IMR-90 (cell line): Measurements from ENCODE around the gene MRPL40. TPM values are rescaled to one million over a fixed set of nuclear protein-coding genes. Genes with fewer than 3 reads are reported as not detected.

Source experiments
- ATAC-seq: fragments of 200-7000 bp; cut with Tn5 transposase; 2 replicates; pipeline ENCODE4 v1.9.1; 2020; ENCODE audit warnings: low read depth, mild to moderate bottlenecking, moderate library complexity
- BruUV-seq: library from RNA; stranded (reverse); fragments of 400-500 nt; replicated peaks from 2 replicates; lab custom pipeline; 2021; lab: Mats Ljungman, UMichigan
- CTCF ChIA-PET: fragments of 300-600 bp; formaldehyde crosslinking; extraction: SDS; loops from one replicate; lab custom pipeline; 2021; ENCODE audit warnings: antibody characterized with exemption; lab: Yijun Ruan, JAX
- POLR2A ChIA-PET: fragments of 300-600 bp; sonication (Branson Sonifier 250); formaldehyde crosslinking; loops from one replicate; lab custom pipeline; 2022; ENCODE audit warnings: antibody characterized with exemption; ENCODE audit not compliant: unreplicated experiment; lab: Charles Lee
- DNase-seq: peaks from one replicate; pipeline ENCODE4 v3.0.0; 2013
- H2AFZ ChIP-seq: replicated peaks from 2 replicates; pipeline ENCODE3; 2013; ENCODE audit warnings: low read length, mild to moderate bottlenecking; ENCODE audit not compliant: poor library complexity
- H2AK5ac ChIP-seq: 2 replicates; pipeline ENCODE4 v1.6.1; 2013; ENCODE audit warnings: low read depth, low read length, inconsistent platforms
- H2AK9ac ChIP-seq: replicated peaks from 2 replicates; pipeline ENCODE3; 2013; ENCODE audit warnings: mild to moderate bottlenecking, low read depth, low read length, moderate library complexity; ENCODE audit not compliant: poor library complexity
- H2BK120ac ChIP-seq: 2 replicates; pipeline ENCODE4 v1.6.1; 2013; ENCODE audit warnings: low read depth, low read length, inconsistent platforms
- H2BK15ac ChIP-seq: 3 replicates; pipeline ENCODE4 v1.6.1; 2013; ENCODE audit warnings: low read depth, low read length, inconsistent platforms
- H2BK20ac ChIP-seq: 2 replicates; pipeline ENCODE4 v1.6.1; 2013; ENCODE audit warnings: low read depth, mild to moderate bottlenecking, inconsistent platforms, low read length, moderate library complexity
- H2BK5ac ChIP-seq: 2 replicates; pipeline ENCODE4 v1.6.1; 2013; ENCODE audit warnings: mild to moderate bottlenecking, low read depth, low read length, inconsistent platforms; ENCODE audit not compliant: poor library complexity, severe bottlenecking
- H3K14ac ChIP-seq: replicated peaks from 2 replicates; pipeline ENCODE4 v1.6.1; 2013; ENCODE audit warnings: low read depth, low read length, inconsistent platforms
- H3K18ac ChIP-seq: 2 replicates; pipeline ENCODE4 v1.6.1; 2013; ENCODE audit warnings: low read depth, low read length, control low read depth
- H3K23ac ChIP-seq: 2 replicates; pipeline ENCODE4 v1.6.1; 2013; ENCODE audit warnings: low read depth, low read length, inconsistent platforms
- H3K27ac ChIP-seq: 2 replicates; pipeline ENCODE4 v1.5.1; 2013; ENCODE audit warnings: mild to moderate bottlenecking, control low read depth, low read length; ENCODE audit not compliant: insufficient read depth
- H3K27me3 ChIP-seq: 2 replicates; pipeline ENCODE4 v1.6.1; 2013; ENCODE audit warnings: low read length; ENCODE audit not compliant: control insufficient read depth, insufficient read depth
- H3K36me3 ChIP-seq: 2 replicates; pipeline ENCODE4 v1.6.1; 2013; ENCODE audit warnings: low read length, mixed read lengths; ENCODE audit not compliant: control insufficient read depth, insufficient read depth
- H3K4ac ChIP-seq: 2 replicates; pipeline ENCODE4 v1.6.1; 2013; ENCODE audit warnings: low read depth, low read length, inconsistent platforms
- H3K4me1 ChIP-seq: 2 replicates; pipeline ENCODE4 v1.6.1; 2013; ENCODE audit warnings: low read length, mixed read lengths; ENCODE audit not compliant: control insufficient read depth, insufficient read depth
- H3K4me2 ChIP-seq: 2 replicates; pipeline ENCODE4 v1.6.1; 2013; ENCODE audit warnings: low read depth, mild to moderate bottlenecking, control low read depth, low read length, moderate library complexity
- H3K4me3 ChIP-seq: 2 replicates; pipeline ENCODE4 v1.5.1; 2013; ENCODE audit warnings: low read depth, mild to moderate bottlenecking, control low read depth, low read length, moderate library complexity; ENCODE audit not compliant: insufficient read depth
- H3K56ac ChIP-seq: 2 replicates; pipeline ENCODE4 v1.6.1; 2013; ENCODE audit warnings: low read length, inconsistent platforms; ENCODE audit not compliant: insufficient read depth; ENCODE audit errors: extremely low read depth
- H3K79me1 ChIP-seq, 2 experiments: 2 replicates each; pipeline ENCODE4 v1.6.1; 2013; ENCODE audit warnings: low read length in 2 of 2, inconsistent platforms in 1 of 2, low read depth in 1 of 2
- H3K9ac ChIP-seq: 2 replicates; pipeline ENCODE4 v1.6.1; 2013; ENCODE audit warnings: low read depth, low read length, control low read depth
- H3K9me1 ChIP-seq: 2 replicates; pipeline ENCODE4 v1.6.1; 2013; ENCODE audit warnings: low read length, inconsistent platforms; ENCODE audit not compliant: insufficient read depth
- H3K9me3 ChIP-seq: 2 replicates; pipeline ENCODE4 v1.6.1; 2013; ENCODE audit warnings: low read length; ENCODE audit not compliant: control insufficient read depth, insufficient read depth
- H4K20me1 ChIP-seq: 2 replicates; pipeline ENCODE4 v1.6.1; 2013; ENCODE audit warnings: low read length, inconsistent platforms; ENCODE audit not compliant: insufficient read depth
- H4K5ac ChIP-seq: 2 replicates; pipeline ENCODE4 v1.6.1; 2013; ENCODE audit warnings: mild to moderate bottlenecking, low read depth, low read length, control low read depth
- H4K8ac ChIP-seq, 2 experiments: 2 replicates each; pipeline ENCODE4 v1.6.1; 2013; ENCODE audit warnings: low read depth in 2 of 2, low read length in 2 of 2, control low read depth in 1 of 2, inconsistent platforms in 1 of 2
- H4K91ac ChIP-seq: 2 replicates; pipeline ENCODE4 v1.6.1; 2013; ENCODE audit warnings: low read depth, low read length, inconsistent platforms; ENCODE audit not compliant: insufficient read depth
- CEBPB ChIP-seq: IDR thresholded peaks from 2 replicates; pipeline ENCODE4 v1.6.1; 2012; ENCODE audit warnings: low read depth, low read length, improper control_type of control experiment
- CHD1 ChIP-seq: IDR thresholded peaks from 2 replicates; pipeline ENCODE4 v1.6.1; 2012; ENCODE audit warnings: low read depth, low read length, improper control_type of control experiment
- CTCF ChIP-seq: conservative IDR thresholded peaks from 2 replicates; pipeline ENCODE4 v1.5.1; 2012; ENCODE audit warnings: mild to moderate bottlenecking, low read depth, low read length, improper control_type of control experiment
- FOS ChIP-seq: fragments of 150-350 bp; IDR thresholded peaks from 2 replicates; pipeline ENCODE4 v1.6.1; 2016; ENCODE audit warnings: low read depth, low read length
- MAFK ChIP-seq: IDR thresholded peaks from 2 replicates; pipeline ENCODE4 v1.6.1; 2012; ENCODE audit warnings: low read depth, low read length, improper control_type of control experiment
- MXI1 ChIP-seq: IDR thresholded peaks from 2 replicates; pipeline ENCODE4 v1.6.1; 2012; ENCODE audit warnings: low read depth, mild to moderate bottlenecking, low read length, moderate library complexity, borderline replicate concordance
- NFE2L2 ChIP-seq: fragments of 150-350 bp; IDR thresholded peaks from 2 replicates; pipeline ENCODE4 v1.6.1; 2016; ENCODE audit warnings: low read depth, mild to moderate bottlenecking, low read length
- POLR2A ChIP-seq: IDR thresholded peaks from 2 replicates; pipeline ENCODE4 v1.6.1; 2012; ENCODE audit warnings: mild to moderate bottlenecking, low read depth, low read length
- RAD21 ChIP-seq: IDR thresholded peaks from 2 replicates; pipeline ENCODE4 v1.6.1; 2012; ENCODE audit warnings: low read length, improper control_type of control experiment
- RCOR1 ChIP-seq: IDR thresholded peaks from 2 replicates; pipeline ENCODE4 v1.6.1; 2012; ENCODE audit warnings: mild to moderate bottlenecking, low read length, improper control_type of control experiment; ENCODE audit not compliant: insufficient replicate concordance
- SMC3 ChIP-seq: fragments of 150-350 bp; IDR thresholded peaks from 2 replicates; pipeline ENCODE4 v1.6.1; 2016; ENCODE audit warnings: low read depth, mild to moderate bottlenecking, antibody characterized with exemption, low read length, moderate library complexity
- USF2 ChIP-seq: fragments of 150-350 bp; IDR thresholded peaks from 2 replicates; pipeline ENCODE4 v1.6.1; 2017; ENCODE audit warnings: mild to moderate bottlenecking, antibody characterized with exemption, low read length, low read depth
- WGBS, 2 experiments: methylation state at CpG; one replicate each; pipeline versions ENCODE4 v1.1.5 to v1.1.7; 2013; ENCODE audit warnings: missing lambda C conversion rate in 2 of 2; ENCODE audit not compliant: insufficient read length in 1 of 2; ENCODE audit errors: extremely low coverage in 2 of 2; 5-methylcytosine and 5-hydroxymethylcytosine counted together
- dilution Hi-C: fragments of 300-500 bp; cut with HindIII; formaldehyde crosslinking; loops from one replicate; pipeline ENCODE4 v1.14.3; 2018; ENCODE audit warnings: low sequenced_read_pairs; ENCODE audit not compliant: unreplicated experiment
- in situ Hi-C: fragments of 300-500 bp; cut with MboI; formaldehyde crosslinking; loops from 3 replicates; pipeline ENCODE4 v1.14.3; 2019; ENCODE audit warnings: low sequenced_read_pairs, inconsistent platforms, mixed read lengths
- intact Hi-C: fragments of 100-400 bp; cut with micrococcal nuclease; formaldehyde crosslinking; loops from 2 replicates; pipeline ENCODE4 v1.10.0; 2022
- polyA plus RNA-seq, 3 experiments: library from polyadenylated mRNA; depleted of rRNA; stranded (reverse); fragments of >200 nt; gene quantifications; 2 replicates each; pipeline ENCODE4 v1.2.3, GENCODE V29; 2012; ENCODE audit warnings: low replicate concordance in 1 of 3
- total RNA-seq: library from RNA; depleted of rRNA; stranded (reverse); fragments of >200 nt; gene quantifications from 2 replicates; pipeline ENCODE4 v1.2.3, GENCODE V29; 2012

MRPL40 gene
- total and polyA plus RNA-seq, 2 of the 4 experiments (the other 2 are of a cell fraction) = 36.7 to 37.5 TPM

- intact Hi-C loops = no loop called here
- CTCF ChIA-PET = no interaction called here
These were observed 2.1 kb downstream of the MRPL40 start for GRCh38 chr22:19434401-19434800.

More at GRCh38 chr22:19434401-19434800, 2.1 kb downstream of the MRPL40 start:
- no TSS peak for BruUV-seq
- Histone ChIP-seq H2AK9ac (no peak overlapping the region), H4K8ac (no peak overlapping the region), H3K18ac (no peak overlapping the region), H3K79me1 (peaks cover 12 to 53% of the 10 kb centered on the region in 2 experiments), H2AFZ (no peak overlapping the region), H2BK5ac (no peak overlapping the region), H3K27me3 (no peaks in the 10 kb centered on the region), H3K36me3 (peaks cover 13% of the 10 kb centered on the region), H2BK120ac (no peak overlapping the region), H4K5ac (no peak overlapping the region), H3K14ac (no peak overlapping the region), H4K20me1 (peaks cover 13% of the 10 kb centered on the region), H2AK5ac (no peak overlapping the region), H3K4me2 (no peak overlapping the region), H3K4me1 (peaks cover 2% of the 10 kb centered on the region), H3K4ac (no peak overlapping the region), H3K4me3 (no peak overlapping the region), H3K9me3 (no peaks in the 10 kb centered on the region), H2BK15ac (no peak overlapping the region), H2BK20ac (no peak overlapping the region), H4K91ac (no peak overlapping the region), H3K23ac (no peak overlapping the region), H3K56ac (no peak overlapping the region), H3K9ac (no peak overlapping the region), H3K27ac (no peak overlapping the region), H3K9me1 (peaks cover 4% of the 10 kb centered on the region; the same call in 1 of the 2 replicates)
- no peak for TF ChIP-seq CHD1
- no peak for TF ChIP-seq MAFK
- TF ChIP-seq CTCF = no peak
- no peak for TF ChIP-seq POLR2A
- TF ChIP-seq FOS = no peak
- TF ChIP-seq NFE2L2 = no peak
- TF ChIP-seq CEBPB = no peak
- TF ChIP-seq USF2 = no peak
- no peak for TF ChIP-seq SMC3
- TF ChIP-seq RAD21 = no peak
- no peak for TF ChIP-seq MXI1
- TF ChIP-seq RCOR1 = no peak
- POLR2A ChIA-PET = no interaction called here
- no CpG with 5 or more reads among the region's 7 CpGs for WGBS, 2 experiments
- DNase-seq (no peak), ATAC-seq (no peak)
- dilution Hi-C loops = no loop called here
- in situ Hi-C loops = no loop called here
